GM18505 (cell line): ENCODE results near the gene RGS19.

Experiments
- ATAC-seq: cut with Tn5 transposase; IDR thresholded peaks from one replicate; pipeline ENCODE4 v1.9.1; 2021; ENCODE audit not compliant: unreplicated experiment
- POLR2A ChIP-seq: IDR thresholded peaks from 4 replicates; pipeline ENCODE4 v1.6.1; 2011; ENCODE audit warnings: borderline replicate concordance; ENCODE audit not compliant: insufficient read depth, insufficient read length; ENCODE audit errors: extremely low read depth

Gene RGS19

GRCh38 chr20:64036346-64037198 lies 42.7 kb downstream of the RGS19 start:
- ATAC-seq, result no peak

GRCh38 chr20:64035933-64036345 lies 43.4 kb downstream of the RGS19 start, which contains the start of gene C20orf204:
Gene C20orf204, plus strand, starts transcription at chr20:64036182. Its CDS starts 142 bp downstream, at chr20:64036324.
- ATAC-seq, result no peak
- no peak for TF ChIP-seq POLR2A

More at GRCh38 chr20:64036346-64037198, 42.7 kb downstream of the RGS19 start:
- no peak for TF ChIP-seq POLR2A

- TF ChIP-seq POLR2A, result no peak
- ATAC-seq, result no peak
Observed at GRCh38 chr20:64035066-64035932, 44.0 kb downstream of the RGS19 start.

GRCh38 chr20:64033981-64034493 lies 45.3 kb downstream of the RGS19 start:
- no peak for ATAC-seq
- no peak for TF ChIP-seq POLR2A

GRCh38 chr20:64032706-64033624 lies 46.4 kb downstream of the RGS19 start:
- ATAC-seq, result no peak
- no peak for TF ChIP-seq POLR2A

- ATAC-seq, result no peak
- TF ChIP-seq POLR2A, result no peak
Observed at GRCh38 chr20:64031822-64032314, 47.5 kb downstream of the RGS19 start.

- no peak for TF ChIP-seq POLR2A
- ATAC-seq, result no peak
Observed at GRCh38 chr20:64030371-64031134, 48.8 kb downstream of the RGS19 start.

GRCh38 chr20:64029293-64030117 lies 49.8 kb downstream of the RGS19 start:
- ATAC-seq, result no peak
- no peak for TF ChIP-seq POLR2A

GRCh38 chr20:64027981-64028685 lies 51.2 kb downstream of the RGS19 start:
- TF ChIP-seq POLR2A, result no peak
- no peak for ATAC-seq

- no peak for TF ChIP-seq POLR2A
- no peak for ATAC-seq
Observed at GRCh38 chr20:64025826-64026412, 53.4 kb downstream of the RGS19 start.
